ENCODE results near the gene POU2F1. TPM values are rescaled to one million over a fixed set of nuclear protein-coding genes. Genes with fewer than 3 reads are reported as not detected.

The POU2F1 gene
- total RNA-seq, 2 donors from 2014 or later: 48.6 to 49.4 TPM

DNA sequence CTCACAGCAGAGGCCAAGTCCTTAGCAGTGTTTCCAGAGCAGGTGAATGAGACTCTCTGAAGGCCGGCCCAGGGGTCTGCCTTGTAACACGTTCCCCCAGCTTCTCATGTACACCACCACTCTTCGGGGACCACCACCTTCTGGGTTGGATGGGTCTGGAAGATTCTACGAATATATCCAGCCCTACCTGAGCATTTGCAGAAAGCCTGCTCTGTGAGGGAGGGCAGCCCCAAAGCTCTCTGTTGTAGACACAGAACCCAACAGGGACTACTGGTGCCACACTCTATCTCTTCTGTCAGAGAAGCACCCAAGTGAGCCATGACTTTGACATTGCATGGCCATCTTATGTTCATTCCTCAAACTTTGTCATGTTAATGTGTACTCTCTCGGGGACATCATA is 235.8 kb downstream of the POU2F1 start:
- 89 to 92% methylated on average over 1 to 5 of the region's 5 CpGs for WGBS, 2 experiments (ENCODE audit: insufficient coverage in 1 of 2, insufficient read length in 1 of 2)

DNA sequence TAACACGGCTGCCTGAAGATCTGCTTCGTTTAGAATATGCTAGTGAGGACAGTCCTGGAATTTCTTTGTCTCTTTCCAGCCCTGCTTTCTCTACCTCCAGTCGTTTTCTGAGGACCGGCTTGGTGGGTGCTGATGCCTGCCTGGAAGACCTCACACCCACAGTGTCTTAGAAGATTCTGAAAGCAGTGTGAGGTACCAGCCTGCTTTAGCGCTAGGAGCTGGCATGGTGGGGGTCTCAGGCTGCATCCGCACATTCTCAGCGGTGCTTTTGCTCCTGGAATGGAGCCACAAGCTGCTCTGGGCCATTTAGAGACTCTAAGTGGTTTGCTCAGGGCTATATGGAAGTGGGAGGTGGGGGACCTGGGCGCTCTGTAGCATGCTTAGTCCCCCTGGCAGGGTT is 236.2 kb downstream of the POU2F1 start:
- Mint-ChIP-seq H3K27me3 (ENCODE audit: insufficient read depth) (peaks cover 41% of the 10 kb centered on the region), H3K36me3 (ENCODE audit: low read depth) (no peaks in the 10 kb centered on the region), H3K4me3 (no peak overlapping the region), H3K27ac (no peak overlapping the region), H3K9me3 (no peaks in the 10 kb centered on the region), H3K4me1 (peaks cover 20% of the 10 kb centered on the region)
- WGBS, 2 experiments (ENCODE audit: insufficient coverage in 1 of 2, insufficient read length in 1 of 2): 71 to 83% methylated on average over 7 to 8 of the region's 8 CpGs
- no peak overlapping the region for H3K4me3 ChIP-seq (ENCODE audit: low read length)
- no peak for DNase-seq
- H3K4me1 ChIP-seq (ENCODE audit: control insufficient read depth, insufficient read depth, low read length): peaks cover 3% of the 10 kb centered on the region
- no peaks in the 10 kb centered on the region for H3K9me3 ChIP-seq (ENCODE audit: control insufficient read depth, low read length)
- H3K27ac ChIP-seq (ENCODE audit: low read depth, low read length): no peak overlapping the region
- no peak overlapping the region for H3K9ac ChIP-seq (ENCODE audit: extremely low read depth, low read length, poor library complexity, severe bottlenecking)
- no peaks in the 10 kb centered on the region for H3K36me3 ChIP-seq (ENCODE audit: control insufficient read depth, insufficient read depth, low read length)
- peaks cover 36% of the 10 kb centered on the region for H3K27me3 ChIP-seq (ENCODE audit: control insufficient read depth, insufficient read depth, low read length, poor library complexity, severe bottlenecking)
- no peak for TF ChIP-seq CTCF (conservative IDR thresholded peaks at IDR 0.05)

More for the DNA sequence above, 235.8 kb downstream of the POU2F1 start:
- no peaks in the 10 kb centered on the region for H3K36me3 Mint-ChIP-seq (ENCODE audit: low read depth)
- Histone ChIP-seq H3K9ac (ENCODE audit: extremely low read depth, low read length, poor library complexity, severe bottlenecking) (no peak overlapping the region), H3K27ac (ENCODE audit: low read depth, low read length) (no peak overlapping the region), H3K36me3 (ENCODE audit: control insufficient read depth, insufficient read depth, low read length) (no peaks in the 10 kb centered on the region), H3K4me1 (ENCODE audit: control insufficient read depth, insufficient read depth, low read length) (peaks cover 3% of the 10 kb centered on the region), H3K9me3 (ENCODE audit: control insufficient read depth, low read length) (no peaks in the 10 kb centered on the region), H3K27me3 (ENCODE audit: control insufficient read depth, insufficient read depth, low read length, poor library complexity, severe bottlenecking) (peaks cover 36% of the 10 kb centered on the region), H3K4me3 (ENCODE audit: low read length) (no peak overlapping the region)
- no peak overlapping the region for H3K27ac Mint-ChIP-seq
- H3K9me3 Mint-ChIP-seq: no peaks in the 10 kb centered on the region
- H3K4me1 Mint-ChIP-seq: peaks cover 20% of the 10 kb centered on the region
- peak overlapping the region; percentile 56 for H3K4me3 Mint-ChIP-seq
- no peak for DNase-seq
- peaks cover 41% of the 10 kb centered on the region for H3K27me3 Mint-ChIP-seq (ENCODE audit: insufficient read depth)
- no peak for TF ChIP-seq CTCF (conservative IDR thresholded peaks at IDR 0.05)

GRCh38 chr1:167457936-167458584 is 237.4 kb downstream of the POU2F1 start:
- peak; percentile 87 for DNase-seq
- TF ChIP-seq CTCF (conservative IDR thresholded peaks at IDR 0.05): no peak
- H3K36me3 Mint-ChIP-seq (ENCODE audit: low read depth): no peaks in the 10 kb centered on the region
- H3K4me1 ChIP-seq (ENCODE audit: control insufficient read depth, insufficient read depth, low read length): no peaks in the 10 kb centered on the region
- H3K27me3 Mint-ChIP-seq (ENCODE audit: insufficient read depth): peaks cover 34% of the 10 kb centered on the region
- no peak overlapping the region for H3K27ac ChIP-seq (ENCODE audit: low read depth, low read length)
- H3K4me1 Mint-ChIP-seq: peaks cover 20% of the 10 kb centered on the region
- H3K9ac ChIP-seq (ENCODE audit: extremely low read depth, low read length, poor library complexity, severe bottlenecking): no peak overlapping the region
- no peaks in the 10 kb centered on the region for H3K9me3 Mint-ChIP-seq
- 80 to 83% methylated on average over 8 to 11 of the region's 11 CpGs for whole genome bisulfite sequencing, 2 experiments (ENCODE audit: insufficient coverage in 1 of 2, insufficient read length in 1 of 2)
- H3K36me3 ChIP-seq (ENCODE audit: control insufficient read depth, insufficient read depth, low read length): no peaks in the 10 kb centered on the region
- no peak overlapping the region for H3K4me3 ChIP-seq (ENCODE audit: low read length)
- H3K4me3 Mint-ChIP-seq: no peak overlapping the region
- peaks cover 36% of the 10 kb centered on the region for H3K27me3 ChIP-seq (ENCODE audit: control insufficient read depth, insufficient read depth, low read length, poor library complexity, severe bottlenecking)
- H3K27ac Mint-ChIP-seq: peak overlapping the region; percentile 77
- no peaks in the 10 kb centered on the region for H3K9me3 ChIP-seq (ENCODE audit: control insufficient read depth, low read length)

Data from endodermal cell (in vitro differentiated cells).